ENCODE data around the gene BTG1.
A peak's percentile ranks its signal among the peaks of the same experiment; 100 is the strongest.

Gene BTG1, protein sequence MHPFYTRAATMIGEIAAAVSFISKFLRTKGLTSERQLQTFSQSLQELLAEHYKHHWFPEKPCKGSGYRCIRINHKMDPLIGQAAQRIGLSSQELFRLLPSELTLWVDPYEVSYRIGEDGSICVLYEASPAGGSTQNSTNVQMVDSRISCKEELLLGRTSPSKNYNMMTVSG

DNA sequence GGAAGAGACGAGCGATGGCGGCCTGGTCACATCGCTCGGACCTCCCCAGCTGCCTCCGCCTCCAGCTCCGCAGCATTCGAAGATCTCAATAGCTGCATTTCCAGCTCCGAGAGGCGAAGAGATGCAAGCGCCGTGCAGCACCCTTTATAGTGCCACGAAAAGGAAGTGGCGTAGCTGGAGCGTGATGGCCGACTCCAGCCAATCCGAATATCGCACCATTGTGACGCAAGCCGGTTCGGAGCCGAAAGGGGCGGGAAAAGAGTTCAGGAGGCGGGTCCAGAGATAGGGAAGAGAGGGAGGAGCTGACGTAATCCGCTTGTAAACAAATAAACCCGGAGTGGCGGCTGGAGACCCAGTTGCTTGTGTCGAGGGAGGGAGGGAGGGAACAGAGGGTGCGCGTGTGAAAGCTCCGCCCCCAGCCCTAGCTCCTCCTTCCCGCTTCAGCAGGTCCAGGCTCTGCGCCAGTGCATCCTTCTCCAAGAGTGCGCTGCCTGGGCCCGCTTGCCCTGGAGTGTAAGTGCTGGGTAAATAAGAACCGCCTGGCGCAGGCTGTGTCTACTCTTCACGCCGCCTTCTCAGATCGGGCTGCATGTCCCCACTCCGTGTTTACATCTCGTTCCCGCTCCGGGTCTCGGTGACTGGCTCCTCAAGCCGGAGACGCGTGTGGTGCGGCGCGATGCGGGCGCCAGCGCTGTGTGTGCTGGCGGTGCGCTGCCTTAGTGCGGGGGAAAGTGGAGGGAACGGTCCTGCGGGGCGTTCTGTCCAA, at the start of gene BTG1:
Gene BTG1, minus strand, starts transcription at position 116 of the 766 bp plus-strand sequence. CDS start 311 bp downstream, outside the sequence.
- DNase-seq: peak; percentile 97

DNA sequence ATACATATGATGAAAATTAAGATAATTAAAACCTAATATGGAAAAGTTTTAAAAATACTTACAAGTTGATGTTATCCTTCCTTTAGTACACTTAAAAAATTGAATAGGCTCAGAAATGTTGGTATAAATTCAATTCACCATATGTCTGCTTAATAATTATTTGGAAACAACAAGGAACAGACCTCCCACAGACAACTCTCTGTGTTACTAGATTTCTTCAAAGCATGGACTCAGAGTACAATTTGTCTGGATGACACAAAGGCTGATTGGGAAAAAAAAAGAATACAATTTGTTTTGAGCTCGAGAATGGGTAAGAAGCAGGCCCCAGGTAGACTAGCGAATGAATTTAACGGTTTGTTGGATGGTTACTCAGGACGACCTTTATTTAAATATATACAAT, 48.9 kb upstream of the BTG1 start:
- no peak for DNase-seq

DNA sequence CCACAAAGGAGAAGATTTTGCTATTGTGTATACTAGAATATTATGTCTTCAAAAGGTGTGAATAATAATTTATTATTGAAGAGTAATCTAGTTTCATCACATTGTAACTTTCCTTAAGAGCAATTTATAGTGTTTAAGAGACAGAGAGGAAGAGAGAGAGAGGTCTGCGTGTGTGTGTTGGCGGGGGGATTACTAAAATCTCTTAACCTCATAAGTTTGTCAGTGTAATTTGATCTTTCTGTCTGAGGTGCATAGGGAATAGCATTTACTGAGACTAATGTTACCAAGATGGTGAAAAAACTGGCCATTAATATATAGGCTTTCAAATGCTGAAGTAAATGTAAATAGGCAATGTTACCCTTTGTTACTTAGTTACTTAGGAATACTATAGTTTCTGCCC, 48.2 kb upstream of the BTG1 start:
- DNase-seq: no peak

DNA sequence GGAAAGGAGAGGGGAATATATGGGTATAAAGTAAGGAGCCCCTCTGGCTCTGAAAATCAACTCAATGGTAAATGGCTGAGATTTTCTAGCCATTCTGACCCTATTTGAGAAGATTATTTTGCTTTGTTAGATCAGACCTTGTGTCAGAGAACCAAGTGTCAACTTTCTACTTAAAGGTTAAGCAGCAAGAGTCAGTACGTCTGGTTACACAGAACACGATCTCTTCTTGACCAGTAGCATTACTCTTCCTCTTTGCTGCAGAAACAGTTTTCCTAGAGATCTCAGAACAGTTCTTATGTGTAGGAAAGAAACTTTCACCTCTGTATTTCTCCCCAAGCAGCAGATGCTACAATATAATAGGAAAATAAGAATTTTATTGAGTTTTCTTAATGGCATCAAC, 47.4 kb upstream of the BTG1 start:
- no peak for DNase-seq

DNA sequence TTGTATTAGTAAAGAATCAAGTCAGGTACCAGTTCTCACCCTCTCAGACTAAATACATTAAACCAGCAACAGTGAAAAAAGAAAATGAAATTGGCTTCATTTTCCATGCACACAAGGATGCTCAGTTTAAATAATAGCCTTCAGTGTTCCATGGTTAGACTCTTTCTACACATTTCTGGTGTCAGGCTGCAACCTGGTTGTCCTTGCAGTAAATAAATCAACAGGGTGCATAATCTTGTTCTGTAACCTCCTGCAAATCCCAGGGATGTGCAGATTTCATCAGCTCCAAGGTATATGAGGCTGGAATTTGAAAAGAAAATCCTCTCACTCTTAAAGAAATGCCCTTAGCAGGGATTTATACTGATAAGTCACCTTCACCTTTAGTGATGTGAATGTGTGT, 46.7 kb upstream of the BTG1 start:
- no peak for DNase-seq

- DNase-seq: no peak
These were observed 45.4 kb upstream of the BTG1 start for GRCh38 chr12:92191061-92191460.

GRCh38 chr12:92188517-92189188, 43.0 kb upstream of the BTG1 start:
- DNase-seq: no peak

- DNase-seq: no peak
These were observed 40.4 kb upstream of the BTG1 start for GRCh38 chr12:92186038-92186470.

DNA sequence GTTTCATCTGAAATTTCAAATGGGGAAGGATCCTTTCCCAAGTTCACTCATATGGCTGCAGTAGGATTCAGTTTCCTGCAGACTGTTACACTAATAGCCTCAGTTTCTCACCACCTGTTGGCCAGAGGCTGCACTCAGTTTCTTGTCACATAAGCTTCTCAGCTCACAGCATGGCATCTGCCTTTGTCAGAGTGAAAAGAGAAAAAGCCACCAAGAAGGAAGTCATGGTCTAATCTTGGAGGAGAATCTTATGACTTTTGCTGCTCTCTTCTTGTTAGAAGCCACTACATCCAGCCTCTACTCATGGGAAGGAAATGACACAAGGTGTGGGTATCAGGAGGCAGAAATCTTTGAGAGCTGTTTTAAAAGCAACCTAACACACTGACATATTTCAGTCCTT, 39.4 kb upstream of the BTG1 start:
- DNase-seq: peak; percentile 8

DNA sequence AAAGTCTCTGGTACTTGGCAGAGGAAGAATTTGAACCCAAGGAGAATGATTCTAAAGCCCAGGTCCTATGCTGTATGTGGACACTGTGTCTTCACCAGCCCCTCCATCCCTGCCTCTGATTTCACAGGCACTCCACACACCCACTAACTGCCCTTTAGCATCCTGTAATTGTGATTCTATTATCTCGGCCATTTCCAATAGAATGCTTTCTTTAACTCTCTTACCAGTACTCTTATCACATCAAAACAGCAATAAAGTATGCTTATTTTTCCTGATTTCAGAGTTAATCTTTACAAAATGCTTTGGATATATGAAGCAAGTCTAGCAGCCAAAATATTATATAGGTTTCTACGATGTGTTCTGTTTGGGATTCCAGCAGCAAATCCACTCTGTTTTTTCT, 37.9 kb upstream of the BTG1 start:
- DNase-seq: no peak

DNA sequence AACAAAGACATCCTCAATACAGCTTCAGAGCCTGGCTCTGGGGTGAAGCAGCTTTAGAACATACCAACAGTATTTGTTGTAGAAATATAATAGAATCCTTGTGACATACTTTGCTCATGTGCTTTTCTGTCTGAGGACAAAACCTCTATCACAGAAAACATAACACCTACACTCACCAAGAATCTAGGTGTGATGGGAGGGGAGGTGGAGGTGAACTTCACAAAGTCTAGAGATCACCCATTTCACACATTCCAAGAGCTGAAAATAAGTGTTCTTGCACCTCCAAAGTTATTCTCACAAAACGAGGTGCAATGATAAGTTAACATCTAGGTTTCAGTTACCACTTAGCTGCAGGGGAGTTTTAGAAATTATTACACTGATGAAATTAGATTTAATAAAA, 32.7 kb upstream of the BTG1 start:
- no peak for DNase-seq

DNA sequence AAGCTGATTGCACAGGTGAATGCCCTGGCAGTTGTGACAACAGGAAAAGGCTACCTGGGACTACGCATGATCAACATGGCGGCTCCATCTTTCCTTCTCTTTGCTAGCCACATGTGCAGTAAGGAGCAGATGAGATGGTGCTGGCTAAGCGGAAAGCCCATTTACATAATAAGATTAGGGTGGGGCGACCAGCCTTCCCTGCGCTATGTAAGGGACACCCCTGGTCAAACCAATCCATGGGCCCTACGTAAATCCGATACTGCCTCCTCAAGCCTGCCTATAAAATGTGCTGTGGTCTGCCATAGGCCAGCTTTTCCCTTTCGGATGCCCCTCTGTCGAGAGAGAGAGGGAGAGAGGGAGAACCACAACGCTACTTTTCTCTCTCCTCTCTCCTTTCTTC, 31.0 kb upstream of the BTG1 start:
- DNase-seq: no peak

DNA sequence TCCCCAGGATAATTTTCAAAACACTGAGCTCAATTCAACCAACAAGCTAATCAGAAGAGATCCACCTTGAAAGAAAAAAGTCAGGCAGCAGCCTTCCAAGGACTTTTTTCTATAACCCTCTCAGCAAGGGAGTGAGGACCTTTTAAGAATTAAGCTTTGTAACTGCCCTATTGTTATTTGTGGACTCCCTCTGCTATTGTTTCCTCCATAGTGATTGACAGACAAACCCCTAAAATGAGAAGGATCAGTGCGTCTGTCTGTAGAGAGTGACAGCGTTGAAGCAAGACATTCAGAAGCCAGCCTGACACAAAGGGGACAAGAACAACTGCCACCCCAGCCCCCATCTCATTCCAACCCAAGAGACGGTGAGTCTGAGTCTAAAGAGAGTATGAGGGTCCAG, 30.3 kb upstream of the BTG1 start:
- no peak for DNase-seq

DNA sequence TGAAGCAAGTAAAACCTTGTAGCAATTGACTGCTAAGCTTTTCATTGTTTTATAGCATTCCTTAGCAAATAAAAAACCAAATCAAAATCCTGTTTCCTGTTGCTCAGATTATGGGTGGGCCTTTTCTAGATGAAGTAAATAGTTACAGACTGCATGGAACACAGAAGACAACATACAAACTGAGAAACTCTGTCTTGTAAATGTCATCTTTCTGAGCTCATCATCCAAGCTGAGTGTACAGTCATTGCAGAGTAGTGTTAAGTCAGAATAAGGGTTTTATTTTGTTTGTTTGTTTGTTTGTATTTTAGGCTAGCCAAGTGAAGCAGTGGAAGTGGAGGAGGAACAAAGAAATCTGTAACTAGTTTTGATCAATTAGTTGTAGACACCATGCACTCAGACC, 24.4 kb upstream of the BTG1 start:
- no peak for DNase-seq

DNA sequence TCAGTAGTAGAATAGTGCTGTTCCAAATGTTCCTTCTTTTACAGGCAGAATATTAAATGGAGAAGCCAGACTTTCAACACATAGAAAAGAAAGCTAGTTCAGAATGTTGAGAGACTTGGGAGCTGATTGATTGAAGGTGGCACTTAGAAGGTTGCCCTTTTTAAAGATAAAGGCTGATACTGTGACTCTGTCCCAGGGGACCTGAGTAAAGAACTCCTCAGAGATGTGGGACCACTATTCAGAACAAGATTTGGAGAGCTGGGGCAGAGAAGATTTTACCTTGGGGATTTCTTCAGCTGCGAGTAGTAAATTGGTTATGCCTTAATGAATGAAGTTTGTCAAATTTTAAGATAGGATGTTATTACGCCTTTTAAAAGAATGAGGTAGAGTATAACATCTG, 21.4 kb upstream of the BTG1 start:
- no peak for DNase-seq

- DNase-seq: no peak
These were observed 19.1 kb upstream of the BTG1 start for GRCh38 chr12:92164712-92165111.

- no peak for DNase-seq
These were observed 16.4 kb upstream of the BTG1 start for GRCh38 chr12:92162079-92162478.

- no peak for DNase-seq
These were observed 13.3 kb upstream of the BTG1 start for GRCh38 chr12:92158796-92159439.

GRCh38 chr12:92156704-92157395, 11.2 kb upstream of the BTG1 start:
- DNase-seq: no peak

GRCh38 chr12:92156139-92156538, 10.5 kb upstream of the BTG1 start:
- DNase-seq: no peak

GRCh38 chr12:92155733-92156132, 10.1 kb upstream of the BTG1 start:
- DNase-seq: no peak

- no peak for DNase-seq
These were observed 6.3 kb upstream of the BTG1 start for GRCh38 chr12:92151916-92152315.

- DNase-seq: no peak
These were observed 3.9 kb upstream of the BTG1 start for GRCh38 chr12:92149563-92149962.

Data from activated gamma-delta T cell treated with Interleukin-2 at 50 U/mL for 16 hours (primary cell).